ENCODE measurements around the gene VENTX. TPM values are rescaled to one million over a fixed set of nuclear protein-coding genes. Genes with fewer than 3 reads are reported as not detected.

VENTX gene
- total RNA-seq, 1 donor from 2014 or later = not detected

GRCh38 chr10:133198621-133199487 is 38.8 kb upstream of the VENTX start:
- Mint-ChIP-seq H3K36me3 (ENCODE audit: unreplicated experiment) (no peaks in the 10 kb centered on the region), H3K4me3 (ENCODE audit: unreplicated experiment) (no peak overlapping the region), H3K4me1 (ENCODE audit: unreplicated experiment) (no peaks in the 10 kb centered on the region), H3K27me3 (ENCODE audit: unreplicated experiment) (peaks cover 3% of the 10 kb centered on the region), H3K9me3 (ENCODE audit: unreplicated experiment) (peaks cover 3% of the 10 kb centered on the region), H3K27ac (ENCODE audit: unreplicated experiment) (no peak overlapping the region)
- TF ChIP-seq CTCF (IDR thresholded peaks at IDR 0.05) = no peak
- DNase-seq (ENCODE audit: extremely low spot score, unreplicated experiment) = no peak

GRCh38 chr10:133199488-133199885 is 38.2 kb upstream of the VENTX start:
- TF ChIP-seq CTCF (IDR thresholded peaks at IDR 0.05) = no peak
- no peak overlapping the region for H3K4me3 Mint-ChIP-seq (ENCODE audit: unreplicated experiment)
- H3K27ac Mint-ChIP-seq (ENCODE audit: unreplicated experiment) = no peak overlapping the region

GRCh38 chr10:133199992-133200611 is 37.6 kb upstream of the VENTX start:
- H3K36me3 Mint-ChIP-seq (ENCODE audit: unreplicated experiment) = no peaks in the 10 kb centered on the region

More at GRCh38 chr10:133199488-133199885, 38.2 kb upstream of the VENTX start:
- no peaks in the 10 kb centered on the region for H3K36me3 Mint-ChIP-seq (ENCODE audit: unreplicated experiment)
- H3K9me3 Mint-ChIP-seq (ENCODE audit: unreplicated experiment) = no peaks in the 10 kb centered on the region
- no peaks in the 10 kb centered on the region for H3K27me3 Mint-ChIP-seq (ENCODE audit: unreplicated experiment)
- DNase-seq (ENCODE audit: extremely low spot score, unreplicated experiment) = no peak
- H3K4me1 Mint-ChIP-seq (ENCODE audit: unreplicated experiment) = no peaks in the 10 kb centered on the region

GRCh38 chr10:133200621-133201031 is 37.0 kb upstream of the VENTX start:
- Mint-ChIP-seq H3K4me1 (ENCODE audit: unreplicated experiment) (no peaks in the 10 kb centered on the region), H3K36me3 (ENCODE audit: unreplicated experiment) (no peaks in the 10 kb centered on the region), H3K9me3 (ENCODE audit: unreplicated experiment) (no peaks in the 10 kb centered on the region), H3K4me3 (ENCODE audit: unreplicated experiment) (no peak overlapping the region), H3K27ac (ENCODE audit: unreplicated experiment) (no peak overlapping the region), H3K27me3 (ENCODE audit: unreplicated experiment) (no peaks in the 10 kb centered on the region)
- DNase-seq (ENCODE audit: extremely low spot score, unreplicated experiment) = no peak
- TF ChIP-seq CTCF (IDR thresholded peaks at IDR 0.05) = no peak

More at GRCh38 chr10:133199992-133200611, 37.6 kb upstream of the VENTX start:
- Mint-ChIP-seq H3K9me3 (ENCODE audit: unreplicated experiment) (no peaks in the 10 kb centered on the region), H3K27ac (ENCODE audit: unreplicated experiment) (no peak overlapping the region), H3K4me3 (ENCODE audit: unreplicated experiment) (no peak overlapping the region), H3K27me3 (ENCODE audit: unreplicated experiment) (no peaks in the 10 kb centered on the region), H3K4me1 (ENCODE audit: unreplicated experiment) (no peaks in the 10 kb centered on the region)
- no peak for TF ChIP-seq CTCF (IDR thresholded peaks at IDR 0.05)
- DNase-seq (ENCODE audit: extremely low spot score, unreplicated experiment) = no peak

Data from osteocyte (in vitro differentiated cells).